HPDE6-E6E7 (cell line): ENCODE data around the gene CEP112.

Experiments
- DNase-seq: peaks from one replicate; pipeline ENCODE4 v3.0.0; 2011; ENCODE audit warnings: missing footprints; ENCODE audit errors: extremely low spot score

CEP112 gene

DNA sequence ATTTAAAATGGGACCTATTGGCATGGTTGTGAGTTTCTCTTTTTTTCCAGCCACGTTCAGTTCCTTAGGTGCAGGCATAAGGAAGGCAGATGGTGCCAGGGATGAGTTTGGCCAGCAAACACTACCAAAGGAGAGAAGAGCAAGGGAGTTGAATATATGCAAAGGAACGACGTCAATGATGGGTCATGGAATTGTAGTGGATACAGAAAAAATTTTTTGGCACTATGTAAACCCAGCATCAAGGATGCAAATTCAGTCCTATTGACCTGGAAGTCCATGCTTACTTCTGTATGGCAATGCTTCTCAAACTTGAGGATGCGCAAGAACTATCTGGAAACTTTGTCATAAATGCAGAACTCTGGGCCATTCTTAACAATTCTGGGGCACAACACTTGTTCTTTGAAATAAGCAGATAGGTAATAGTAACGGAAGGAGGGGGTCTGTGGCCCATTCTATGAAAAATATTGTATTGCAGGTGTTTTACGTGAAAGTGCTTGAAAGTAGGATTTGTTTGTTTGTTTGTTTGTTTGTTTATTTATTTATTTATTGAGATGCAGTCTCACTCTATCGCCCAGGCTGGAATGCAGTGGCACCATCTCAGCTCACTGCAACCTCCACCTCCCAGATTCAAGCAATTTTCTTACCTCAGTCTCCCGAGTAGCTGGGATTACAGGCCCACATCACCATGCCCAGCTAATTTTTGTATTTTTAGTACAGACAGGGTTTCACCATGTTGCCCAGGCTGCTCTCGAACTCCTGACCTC is 19.3 kb upstream of the CEP112 start:
- no peak for DNase-seq

GRCh38 chr17:66210208-66210574 is 18.3 kb upstream of the CEP112 start:
- DNase-seq, result no peak

DNA sequence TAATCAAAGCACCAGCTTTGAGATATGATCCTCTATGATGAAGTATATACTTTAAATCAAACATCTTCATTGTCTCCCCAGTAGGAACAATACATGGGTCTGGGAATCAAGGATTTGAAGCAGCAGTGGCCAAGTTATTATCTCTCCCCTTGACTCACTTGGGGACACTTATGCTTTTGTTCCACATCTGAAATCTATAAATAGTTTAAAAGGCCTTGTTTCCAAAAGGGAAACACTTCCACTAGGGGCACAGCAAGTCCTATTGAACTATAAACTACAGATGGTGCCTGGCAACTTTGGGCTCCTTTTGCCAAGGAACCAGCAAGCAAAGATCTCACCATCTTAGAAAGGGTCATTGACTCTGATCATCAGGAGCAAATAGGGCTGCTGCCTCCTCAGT is 16.0 kb upstream of the CEP112 start:
- DNase-seq, result no peak

DNA sequence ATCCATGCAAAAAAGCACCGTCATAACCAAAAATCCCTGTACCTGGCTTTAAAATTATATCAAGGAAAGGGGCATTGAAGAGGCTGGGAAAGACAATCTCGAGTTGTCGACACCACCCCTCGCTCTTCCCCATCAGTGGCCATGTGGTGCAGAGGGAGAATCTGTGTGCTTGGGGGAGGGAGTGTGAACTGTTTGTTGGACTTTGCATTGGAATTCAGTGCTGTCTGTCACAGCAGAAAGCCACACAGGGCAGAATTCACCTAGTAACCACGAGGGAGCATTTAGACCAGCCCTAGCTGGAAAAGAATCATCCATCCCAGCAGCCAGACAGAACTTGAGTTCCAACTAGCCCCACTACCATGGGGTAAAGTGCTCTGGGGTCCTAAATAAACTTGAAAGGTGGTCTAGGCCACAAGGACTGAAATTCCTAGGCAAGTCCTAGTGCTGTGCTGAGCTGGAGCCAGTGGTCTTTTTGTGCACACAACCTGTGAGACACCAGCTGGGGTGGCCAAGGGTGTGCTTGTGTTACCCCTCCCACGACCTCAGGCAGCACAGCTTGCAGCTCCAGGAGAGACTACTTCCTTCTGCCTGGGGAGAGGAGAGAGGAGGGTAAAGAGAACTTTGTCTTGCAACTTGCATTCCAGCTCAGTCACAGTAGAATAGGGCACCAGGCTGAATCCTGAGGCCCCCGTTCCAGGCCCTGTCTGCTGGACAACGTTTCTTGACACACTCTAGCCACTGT is 11.5 kb upstream of the CEP112 start:
- no peak for DNase-seq

- DNase-seq, result no peak
These were observed 8.8 kb upstream of the CEP112 start for GRCh38 chr17:66200685-66201092.

- no peak for DNase-seq
These were observed 6.3 kb upstream of the CEP112 start for GRCh38 chr17:66198242-66198641.

GRCh38 chr17:66192378-66192687 is 400 bp upstream of the CEP112 start:
- DNase-seq, result no peak

GRCh38 chr17:66190738-66191592 is 968 bp downstream of the CEP112 start:
- no peak for DNase-seq

DNA sequence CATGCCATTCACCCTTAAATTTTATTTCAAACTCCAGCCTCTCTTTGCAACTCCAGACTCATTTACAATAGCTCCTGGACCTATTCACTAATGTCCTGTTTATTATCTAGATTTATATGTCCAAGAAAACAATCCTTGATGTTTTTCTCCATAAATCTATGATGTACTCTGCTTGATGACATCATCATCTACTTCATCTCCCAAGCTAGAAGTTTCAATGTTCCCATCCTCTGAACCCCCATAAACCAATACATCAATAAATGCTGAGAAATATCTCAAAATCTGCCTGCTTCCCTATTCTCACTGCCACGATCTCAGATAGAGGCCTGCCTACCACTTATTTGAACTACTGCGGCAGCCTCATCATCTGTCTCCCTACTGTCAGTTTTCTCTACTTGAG is 4.2 kb downstream of the CEP112 start:
- DNase-seq, result no peak

DNA sequence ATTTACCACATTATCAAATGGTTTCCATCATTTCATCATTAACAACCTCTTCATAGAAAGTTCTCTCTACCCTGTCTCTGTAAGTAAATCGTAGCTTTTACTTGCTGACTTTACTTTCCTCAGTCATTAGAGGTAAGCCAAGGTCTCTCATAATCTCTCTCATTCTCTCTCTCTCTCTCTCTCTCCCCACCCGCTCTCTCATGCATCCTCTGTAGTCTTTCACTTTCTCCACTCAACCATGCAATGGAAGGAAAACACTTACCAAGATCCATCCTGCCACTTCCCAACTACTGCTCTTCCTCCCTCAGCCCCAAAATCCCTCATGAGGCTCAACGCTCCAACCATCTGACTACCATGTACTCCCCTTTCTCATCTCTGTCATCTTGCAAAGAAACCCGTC is 6.1 kb downstream of the CEP112 start:
- no peak for DNase-seq

DNA sequence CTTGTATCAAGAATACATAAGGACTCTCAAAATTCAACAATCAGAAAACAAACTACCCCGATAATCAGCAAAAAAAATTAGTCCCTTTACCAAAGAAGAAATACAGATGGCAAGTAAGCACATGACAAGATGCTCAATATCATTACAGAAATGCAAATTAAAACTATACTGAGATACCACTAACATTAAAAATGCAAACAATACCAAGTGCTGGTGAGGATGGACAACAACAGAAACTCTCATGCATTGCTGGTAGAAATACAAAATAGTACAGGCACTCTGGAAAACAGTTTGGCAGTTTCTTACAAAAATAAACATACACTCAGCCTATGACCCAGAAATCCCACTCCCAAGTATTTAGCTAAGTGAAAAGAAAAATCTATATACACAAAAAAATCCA is 7.5 kb downstream of the CEP112 start:
- no peak for DNase-seq

GRCh38 chr17:66183529-66183928 is 8.4 kb downstream of the CEP112 start:
- DNase-seq, result no peak

DNA sequence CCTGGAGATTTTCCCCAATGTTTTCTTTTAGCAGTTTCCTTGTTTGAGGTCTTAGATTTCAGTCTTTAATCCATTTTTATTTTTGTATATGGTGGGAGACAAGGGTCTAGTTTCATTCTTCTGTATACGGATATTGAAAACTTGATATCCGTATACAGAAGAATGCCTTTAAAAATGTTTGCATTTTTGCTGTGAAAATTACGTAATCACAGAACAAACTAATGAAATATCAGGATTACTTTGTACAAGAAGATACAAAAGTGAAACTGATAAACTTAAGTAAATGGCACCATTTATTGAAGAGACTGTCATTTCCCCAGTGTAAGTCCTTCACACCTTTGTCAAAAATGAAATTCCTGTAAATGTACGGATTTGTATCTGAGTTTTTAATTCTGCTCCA is 13.3 kb downstream of the CEP112 start:
- DNase-seq, result no peak

- no peak for DNase-seq
These were observed 14.9 kb downstream of the CEP112 start for GRCh38 chr17:66177048-66177447.

- no peak for DNase-seq
These were observed 16.0 kb downstream of the CEP112 start for GRCh38 chr17:66175892-66176291.

DNA sequence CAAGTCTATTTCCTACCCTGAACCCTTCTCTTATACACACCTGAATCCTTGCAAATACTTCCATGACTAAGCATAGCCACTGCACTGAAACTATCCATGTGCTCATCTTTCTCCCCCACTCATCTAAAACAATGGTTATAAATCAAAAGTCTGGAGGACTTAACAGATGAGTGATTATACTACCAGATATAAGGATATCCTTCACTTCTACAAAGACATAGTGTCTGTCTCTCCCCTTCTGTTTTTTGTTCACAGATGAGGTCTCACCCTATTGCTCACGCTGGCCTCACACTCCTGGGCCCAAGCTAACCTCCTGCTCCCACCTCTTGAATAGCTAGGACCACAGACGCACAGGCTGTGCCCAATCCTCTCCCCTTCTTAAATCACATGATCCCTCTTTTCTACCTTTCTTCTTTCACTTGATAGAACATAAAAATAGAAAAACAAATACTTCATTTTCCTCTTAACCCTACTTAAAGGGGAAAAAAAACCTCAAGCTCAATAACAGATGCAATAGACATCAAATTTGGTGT is 19.2 kb downstream of the CEP112 start:
- no peak for DNase-seq

GRCh38 chr17:66172144-66172543 is 19.8 kb downstream of the CEP112 start:
- no peak for DNase-seq

- DNase-seq, result no peak
These were observed 20.2 kb downstream of the CEP112 start for GRCh38 chr17:66171692-66172091.

DNA sequence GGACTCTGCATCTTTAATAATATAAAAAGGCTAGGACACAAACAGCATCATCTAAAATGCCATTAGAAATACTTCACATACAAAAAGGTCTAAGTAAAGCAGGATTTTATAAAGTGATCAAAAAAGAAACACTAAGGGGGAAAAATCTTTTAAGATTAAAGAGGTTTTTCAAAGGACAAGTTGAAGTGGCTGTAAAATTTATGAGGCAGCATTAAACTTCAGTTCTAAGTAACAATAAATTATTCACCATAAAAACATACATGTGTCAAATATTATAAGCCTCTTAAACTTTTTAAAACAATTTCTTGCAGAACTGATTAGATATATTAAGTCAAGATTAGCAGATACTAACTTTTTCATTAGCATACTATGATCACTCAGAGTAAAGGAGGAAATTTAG is 20.8 kb downstream of the CEP112 start:
- no peak for DNase-seq

DNA sequence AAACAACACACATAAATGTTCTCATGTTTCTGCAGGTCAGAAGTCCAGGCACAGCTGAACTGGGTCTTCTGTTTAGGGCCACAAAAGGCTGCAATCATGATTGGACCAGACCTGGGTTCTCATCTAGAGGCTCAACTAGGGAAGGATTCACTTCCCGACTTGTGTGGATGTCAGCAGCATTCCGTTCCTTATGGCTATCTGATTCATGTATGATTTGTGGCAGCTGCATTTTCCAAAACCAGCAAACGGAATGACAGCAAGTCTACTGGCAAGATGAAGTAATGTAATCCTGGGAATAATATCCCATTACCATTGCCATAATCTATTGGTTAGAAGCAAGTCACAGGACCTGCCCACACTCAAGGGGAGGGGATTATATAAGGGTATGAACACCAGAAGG is 22.1 kb downstream of the CEP112 start:
- DNase-seq, result no peak

GRCh38 chr17:66167189-66167815 is 24.6 kb downstream of the CEP112 start:
- no peak for DNase-seq

DNA sequence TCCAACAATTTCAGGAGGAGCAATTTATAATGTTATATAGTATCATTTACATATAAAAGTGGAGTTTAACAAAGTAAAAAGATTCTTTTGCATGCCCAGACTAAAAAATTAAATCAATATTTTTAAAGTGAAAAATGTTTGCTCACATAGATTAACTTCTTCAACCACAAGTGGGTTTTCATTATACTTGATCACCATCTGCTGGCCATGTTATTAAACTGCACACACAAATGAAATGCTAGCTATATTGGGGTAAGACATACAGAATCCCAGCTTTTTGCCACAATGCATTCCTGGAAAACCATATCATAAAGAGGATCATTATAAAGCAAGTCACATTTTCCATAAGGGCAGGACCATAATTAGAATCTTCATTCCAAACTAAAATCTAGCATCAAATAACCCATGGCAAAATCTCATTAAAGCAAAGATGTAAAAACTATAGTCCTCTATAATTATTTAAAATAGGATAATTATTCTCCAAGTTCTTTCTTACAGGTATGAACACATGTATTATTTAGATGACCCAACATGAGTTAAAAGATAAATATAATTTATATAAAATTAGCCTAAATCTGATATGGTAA is 26.3 kb downstream of the CEP112 start:
- DNase-seq, result peak; percentile 47
